G401 (cell line): ENCODE data around the gene ANAPC13. TPM values are rescaled to one million over a fixed set of nuclear protein-coding genes. Genes with fewer than 3 reads are reported as not detected.
A peak's percentile ranks its signal among the peaks of the same experiment; 100 is the strongest.

Source experiments
- DNase-seq: peaks from one replicate; pipeline ENCODE4 v3.0.0-alpha.2; 2015; ENCODE audit warnings: low spot score
- in situ Hi-C: cut with HindIII; loops from 2 replicates; pipeline ENCODE4 v1.10.0; 2016; ENCODE audit warnings: low sequenced_read_pairs, mixed read lengths
- total RNA-seq: library from RNA; depleted of rRNA; stranded (reverse); fragments of >200 nt; shearing (Covaris generic); gene quantifications from 2 replicates; pipeline ENCODE4 v1.2.3, GENCODE V29; 2014; rRNA removed

ANAPC13 gene, protein sequence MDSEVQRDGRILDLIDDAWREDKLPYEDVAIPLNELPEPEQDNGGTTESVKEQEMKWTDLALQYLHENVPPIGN
- total RNA-seq: 120 and 127 TPM in 2 replicates

DNA sequence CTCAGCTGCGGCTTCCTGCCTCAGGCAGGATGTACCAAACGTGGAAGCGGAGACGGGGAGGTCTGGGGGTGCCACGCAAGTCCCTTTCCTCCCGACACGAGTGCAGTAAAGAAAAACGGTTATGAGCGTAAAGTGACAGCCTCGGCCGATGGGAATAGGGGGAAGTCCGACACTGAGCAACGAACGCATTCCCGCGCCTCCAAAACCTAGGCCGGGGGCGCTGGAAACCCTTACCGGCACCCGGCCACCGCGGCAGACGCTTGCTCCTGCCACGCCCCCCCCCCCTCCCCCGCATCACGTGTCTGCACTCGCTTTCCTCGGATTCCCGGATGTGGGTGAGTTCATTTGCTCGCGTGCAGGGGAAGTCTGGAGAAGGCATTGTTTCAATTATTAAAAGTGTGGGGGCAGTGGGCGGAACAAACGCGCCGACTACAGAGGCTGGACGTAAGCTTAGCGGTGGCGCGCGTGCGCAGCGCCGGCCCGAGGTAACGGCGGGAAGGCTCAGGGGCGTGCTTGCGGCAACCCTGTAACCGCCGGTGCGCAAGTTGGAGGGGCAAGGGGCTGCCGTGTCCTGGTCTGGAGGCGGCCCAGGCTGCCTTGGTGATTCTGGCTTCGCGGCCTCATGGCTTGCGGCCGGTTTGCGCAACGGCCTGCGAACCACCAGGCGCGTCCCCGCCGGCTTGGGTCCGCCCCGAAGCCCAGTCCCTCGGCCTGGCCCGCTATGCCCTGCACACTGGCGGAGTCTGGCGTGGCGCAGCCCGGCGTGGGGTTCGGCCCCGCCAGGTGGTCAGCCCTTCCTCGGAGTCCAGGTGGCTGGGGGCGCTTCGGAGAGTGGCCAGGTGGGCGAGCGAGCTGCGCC is at the start of gene ANAPC13, which contains the start of gene CEP63:
ANAPC13 (minus strand) TSS at position 268 of the 859 bp plus-strand sequence. CDS start 3,081 bp downstream, outside the sequence.
CEP63 (plus strand) TSS at position 340 of the 859 bp plus-strand sequence. CDS start 9,264 bp downstream, outside the sequence.
- DNase-seq: peak; percentile 97
- in situ Hi-C loops: no loop called here

DNA sequence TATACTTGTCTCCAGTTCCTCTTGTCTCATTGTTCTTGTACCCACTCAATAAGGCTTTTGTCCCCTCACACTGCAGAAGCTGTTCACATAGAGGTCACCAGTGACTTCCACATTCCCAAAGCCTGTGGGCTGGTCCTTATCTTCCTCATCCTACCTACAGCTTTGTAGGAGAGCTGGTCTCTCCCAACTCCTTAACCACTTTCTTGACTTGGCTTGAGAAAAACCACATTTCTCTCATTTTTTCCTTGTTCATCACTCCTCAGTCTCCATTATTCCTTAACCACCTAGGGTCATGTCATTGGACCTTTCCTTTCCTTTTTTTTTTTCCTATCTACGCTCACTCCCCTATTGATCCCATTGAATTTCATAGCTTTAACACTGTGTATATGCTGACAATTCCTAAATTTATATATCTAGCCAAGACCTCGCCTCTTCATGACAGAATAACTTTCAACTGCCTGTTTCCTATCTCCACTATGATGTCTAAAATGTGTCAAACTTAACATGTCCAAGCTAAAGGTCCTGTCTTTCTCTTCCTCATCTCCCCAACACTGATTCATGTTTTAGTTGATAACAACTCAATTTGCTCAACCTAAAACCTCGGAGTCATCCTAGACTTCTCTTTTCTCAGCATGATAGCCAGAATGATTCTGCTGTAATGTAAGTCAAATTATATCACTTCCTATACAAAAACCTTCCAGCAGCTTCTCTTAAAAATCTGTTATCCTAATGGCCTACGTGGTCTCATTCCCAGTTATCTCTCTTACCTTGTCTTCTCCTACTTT is 49.6 kb upstream of the ANAPC13 start:
- in situ Hi-C loops: no loop called here
- no peak for DNase-seq

GRCh38 chr3:134533493-134533892 is 47.7 kb upstream of the ANAPC13 start:
- in situ Hi-C loops: no loop called here
- no peak for DNase-seq

GRCh38 chr3:134527538-134528186 is 41.9 kb upstream of the ANAPC13 start:
- in situ Hi-C loops: no loop called here
- no peak for DNase-seq

GRCh38 chr3:134527037-134527436 is 41.3 kb upstream of the ANAPC13 start:
- DNase-seq: no peak
- in situ Hi-C loops: no loop called here

- in situ Hi-C loops: no loop called here
Observed at GRCh38 chr3:134526319-134526718, 40.5 kb upstream of the ANAPC13 start.

GRCh38 chr3:134525293-134525692 is 39.5 kb upstream of the ANAPC13 start:
- in situ Hi-C loops: no loop called here
- no peak for DNase-seq

More at GRCh38 chr3:134526319-134526718, 40.5 kb upstream of the ANAPC13 start:
- no peak for DNase-seq

GRCh38 chr3:134522541-134522940 is 36.8 kb upstream of the ANAPC13 start:
- in situ Hi-C loops: no loop called here
- DNase-seq: no peak

DNA sequence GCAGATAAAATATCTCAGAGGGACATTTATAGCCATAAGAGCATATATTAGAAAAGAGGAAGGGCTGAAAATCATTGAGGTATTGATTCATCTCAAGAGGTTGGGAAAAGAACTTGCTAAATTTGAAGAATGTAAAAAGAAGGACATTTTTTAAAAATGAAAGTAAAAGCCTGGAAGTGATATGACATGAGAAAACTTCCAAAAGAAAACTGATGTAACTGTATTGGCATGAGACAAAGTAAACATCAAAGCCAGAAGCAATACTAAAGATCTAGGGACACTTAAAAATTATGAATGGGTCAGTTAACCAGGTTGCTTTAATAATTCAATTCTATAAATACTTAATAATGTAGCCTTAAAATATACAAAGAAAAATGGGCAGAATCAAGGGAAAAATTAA is 32.0 kb upstream of the ANAPC13 start:
- in situ Hi-C loops: no loop called here
- DNase-seq: no peak

- in situ Hi-C loops: no loop called here
- DNase-seq: no peak
Observed at GRCh38 chr3:134516905-134517304, 31.1 kb upstream of the ANAPC13 start.

DNA sequence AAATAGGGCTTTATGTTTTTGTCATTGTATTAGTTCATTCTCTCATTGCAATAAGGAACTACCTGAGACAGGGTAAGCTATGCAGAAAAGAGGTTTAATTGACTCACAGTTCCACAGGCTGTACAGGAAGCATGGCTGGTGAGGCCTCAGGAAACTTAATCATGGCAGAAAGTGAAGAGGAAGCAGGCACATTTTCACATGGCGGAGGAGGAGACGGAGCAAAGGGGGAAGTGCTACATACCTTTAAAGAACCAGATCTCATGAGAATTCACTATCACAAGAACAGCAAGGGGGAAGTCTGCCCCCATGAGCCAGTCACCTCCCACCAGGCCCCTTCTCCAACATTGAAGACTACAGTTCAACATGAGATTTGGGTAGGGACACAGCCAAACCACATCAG is 25.7 kb upstream of the ANAPC13 start:
- in situ Hi-C loops: no loop called here
- no peak for DNase-seq

DNA sequence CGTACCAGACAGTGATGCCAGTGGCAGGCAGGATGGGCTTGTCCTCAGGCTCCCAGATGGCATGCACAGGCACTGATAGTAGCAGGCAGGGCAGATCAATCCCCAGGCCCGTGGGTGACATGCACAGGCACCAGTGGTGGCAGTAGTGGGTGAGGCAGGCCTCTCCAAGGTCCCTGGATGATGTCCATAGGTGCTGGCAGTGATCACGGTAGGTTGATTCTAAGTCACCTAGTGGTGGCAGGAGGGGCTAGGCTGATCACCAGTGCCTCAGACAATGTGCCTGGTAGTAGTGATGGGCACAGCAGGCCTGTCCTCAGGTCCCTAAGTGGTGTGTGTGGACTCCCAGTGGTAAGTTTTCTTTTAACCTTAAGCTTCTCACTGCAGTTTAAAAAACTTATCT is 19.7 kb upstream of the ANAPC13 start:
- no peak for DNase-seq
- in situ Hi-C loops: no loop called here

DNA sequence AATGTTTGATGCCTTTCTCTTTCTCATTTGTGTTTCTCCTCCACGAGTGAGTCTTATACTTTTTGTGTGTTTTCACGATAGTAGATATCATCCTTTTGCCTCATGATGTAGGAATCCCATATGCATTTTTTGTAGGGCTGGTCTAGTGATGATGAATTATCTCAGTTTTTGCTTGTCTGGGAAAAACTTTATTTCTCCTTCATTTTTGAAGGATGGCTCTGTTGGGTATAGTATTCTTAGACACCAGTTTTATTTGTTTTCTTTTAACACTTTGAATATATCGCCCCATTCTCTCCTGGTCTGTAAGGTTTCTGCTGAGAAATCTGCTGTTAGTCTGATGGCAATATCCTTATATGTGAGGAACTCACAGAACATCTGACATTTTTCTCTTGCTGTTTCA is 18.3 kb upstream of the ANAPC13 start:
- in situ Hi-C loops: no loop called here
- no peak for DNase-seq

DNA sequence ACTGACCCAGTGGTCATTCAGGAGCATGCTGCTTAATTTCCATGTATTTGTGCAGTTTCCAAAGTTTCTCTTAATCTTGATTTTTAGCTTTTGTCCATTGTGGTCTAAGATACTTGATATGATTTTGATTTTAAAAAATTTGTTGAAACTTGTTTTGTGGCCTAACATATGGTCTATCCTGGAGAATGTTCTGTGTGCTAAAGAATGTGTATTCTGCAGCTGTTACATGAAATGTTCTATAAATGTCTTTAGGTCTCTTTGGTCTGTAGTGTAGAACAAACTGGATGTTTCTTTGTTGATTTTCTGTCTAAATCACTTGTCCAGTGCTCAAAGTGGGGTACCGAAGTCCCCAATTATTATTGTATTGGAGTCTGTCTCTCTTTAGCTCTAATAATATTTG is 17.5 kb upstream of the ANAPC13 start:
- no peak for DNase-seq
- in situ Hi-C loops: no loop called here

DNA sequence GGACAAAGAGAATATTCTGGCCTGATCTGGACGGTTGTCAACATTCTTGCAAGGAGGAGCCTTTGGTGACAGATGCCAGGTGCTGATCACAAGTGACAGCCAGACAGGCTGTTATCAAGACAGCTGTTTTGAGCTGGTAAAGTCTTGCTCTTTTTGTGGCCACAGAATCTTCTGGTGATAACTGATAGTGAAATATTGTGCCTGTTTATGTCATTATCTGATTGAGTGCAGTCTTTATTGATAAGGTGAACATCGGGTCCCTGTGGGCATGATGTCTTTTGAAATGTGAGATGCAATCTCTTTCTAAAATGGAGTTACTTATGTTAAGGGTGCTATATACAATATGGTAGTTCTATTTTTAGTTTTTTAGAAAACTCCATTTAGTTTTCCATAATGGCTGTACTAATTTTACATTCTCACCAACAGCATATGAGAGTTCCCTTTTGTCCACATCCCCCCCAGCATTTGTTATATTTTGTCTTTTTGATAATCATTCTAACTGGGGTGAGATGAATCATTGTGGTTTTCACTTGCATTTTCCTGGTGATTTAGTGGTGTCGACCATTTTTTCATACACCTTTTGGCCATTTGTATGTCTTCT is 10.8 kb upstream of the ANAPC13 start:
- DNase-seq: no peak
- in situ Hi-C loops: no loop called here

GRCh38 chr3:134495980-134496379 is 10.2 kb upstream of the ANAPC13 start:
- in situ Hi-C loops: no loop called here
- DNase-seq: no peak

DNA sequence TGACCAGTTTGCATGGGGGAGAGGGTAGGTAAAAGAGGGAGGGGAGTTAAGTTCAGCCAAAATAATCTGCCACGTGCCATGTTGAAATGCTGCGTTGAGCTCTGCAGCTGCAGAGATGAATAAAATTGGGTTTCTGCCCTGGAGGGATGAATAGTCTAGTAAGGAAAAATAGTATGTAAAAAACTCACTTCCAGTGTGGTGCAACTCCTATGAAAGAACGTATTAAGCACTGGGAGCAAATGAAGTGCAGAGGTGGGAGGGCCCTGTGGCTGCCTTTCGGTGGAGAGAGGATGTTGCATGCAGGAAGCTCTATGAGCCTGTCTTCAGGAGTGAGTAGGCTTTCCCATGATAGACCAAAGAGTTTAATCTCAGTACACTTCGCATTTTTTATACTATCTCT is 8.7 kb upstream of the ANAPC13 start:
- in situ Hi-C loops: no loop called here

DNA sequence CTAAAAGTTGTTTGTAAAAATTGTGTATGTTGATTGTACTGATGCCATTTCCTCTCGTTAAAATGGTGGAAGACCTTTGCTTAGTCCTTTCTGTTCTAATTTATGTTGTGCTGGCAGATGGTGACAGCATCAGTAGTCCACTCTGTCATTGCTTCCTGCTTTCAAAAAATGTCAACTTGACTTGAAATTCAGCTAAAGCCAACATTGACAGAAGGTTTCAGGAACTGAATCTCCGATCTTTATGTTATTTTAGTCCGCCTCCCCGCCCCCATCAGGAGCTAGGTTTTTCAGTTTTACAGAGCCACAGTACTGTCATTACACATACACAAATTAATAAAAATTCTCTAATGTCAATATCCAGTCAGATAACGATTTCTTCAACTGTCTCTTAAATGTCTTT is 1.6 kb upstream of the ANAPC13 start:
- DNase-seq: peak; percentile 23
- in situ Hi-C loops: no loop called here

More for the DNA sequence above, 8.7 kb upstream of the ANAPC13 start:
- no peak for DNase-seq

DNA sequence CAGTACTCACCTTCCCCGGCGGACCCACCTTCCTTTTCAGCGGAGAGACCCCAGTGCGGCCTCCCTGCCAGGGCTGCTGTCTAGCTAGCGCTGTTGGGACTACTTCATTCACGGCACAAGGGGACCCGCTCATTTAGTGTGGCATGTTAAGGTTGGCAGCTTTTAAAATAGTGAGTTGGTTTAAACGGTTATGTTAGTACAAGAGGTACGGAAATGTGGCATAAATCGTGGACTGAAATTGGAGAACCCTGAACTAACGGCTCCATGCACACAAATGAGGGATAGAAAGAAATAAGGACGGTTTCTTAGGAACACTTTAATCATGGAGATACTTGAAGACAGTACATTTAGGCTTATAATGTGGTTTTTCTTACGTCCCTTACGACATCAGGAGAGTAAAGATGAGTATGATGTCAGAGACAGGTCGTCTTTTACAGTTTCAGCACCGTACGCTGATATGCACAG is 824 bp upstream of the ANAPC13 start:
- in situ Hi-C loops: no loop called here
- peak; percentile 45 for DNase-seq
